IMR-90 (cell line): ENCODE data around the gene ZBP1.

ENCODE experiments used
- BHLHE40 ChIP-seq: fragments of 150-350 bp; IDR thresholded peaks from 2 replicates; pipeline ENCODE4 v1.6.1; 2016; ENCODE audit warnings: mild to moderate bottlenecking, low read depth, low read length
- CTCF ChIP-seq: conservative IDR thresholded peaks from 2 replicates; pipeline ENCODE4 v1.5.1; 2012; ENCODE audit warnings: mild to moderate bottlenecking, low read depth, low read length, improper control_type of control experiment
- ELK1 ChIP-seq: fragments of 150-350 bp; IDR thresholded peaks from 2 replicates; pipeline ENCODE4 v1.6.1; 2016; ENCODE audit warnings: low read depth, mild to moderate bottlenecking, low read length, moderate library complexity, borderline replicate concordance
- FOS ChIP-seq: fragments of 150-350 bp; IDR thresholded peaks from 2 replicates; pipeline ENCODE4 v1.6.1; 2016; ENCODE audit warnings: low read depth, low read length
- MXI1 ChIP-seq: IDR thresholded peaks from 2 replicates; pipeline ENCODE4 v1.6.1; 2012; ENCODE audit warnings: low read depth, mild to moderate bottlenecking, low read length, moderate library complexity, borderline replicate concordance
- NFE2L2 ChIP-seq: fragments of 150-350 bp; IDR thresholded peaks from 2 replicates; pipeline ENCODE4 v1.6.1; 2016; ENCODE audit warnings: low read depth, mild to moderate bottlenecking, low read length
- POLR2A ChIP-seq: IDR thresholded peaks from 2 replicates; pipeline ENCODE4 v1.6.1; 2012; ENCODE audit warnings: mild to moderate bottlenecking, low read depth, low read length
- RAD21 ChIP-seq: IDR thresholded peaks from 2 replicates; pipeline ENCODE4 v1.6.1; 2012; ENCODE audit warnings: low read length, improper control_type of control experiment
- RCOR1 ChIP-seq: IDR thresholded peaks from 2 replicates; pipeline ENCODE4 v1.6.1; 2012; ENCODE audit warnings: mild to moderate bottlenecking, low read length, improper control_type of control experiment; ENCODE audit not compliant: insufficient replicate concordance
- RFX5 ChIP-seq: IDR thresholded peaks from 2 replicates; pipeline ENCODE4 v1.8.0; 2012; ENCODE audit warnings: low read depth, mild to moderate bottlenecking, low read length, moderate library complexity
- USF2 ChIP-seq: fragments of 150-350 bp; IDR thresholded peaks from 2 replicates; pipeline ENCODE4 v1.6.1; 2017; ENCODE audit warnings: mild to moderate bottlenecking, antibody characterized with exemption, low read length, low read depth

DNA sequence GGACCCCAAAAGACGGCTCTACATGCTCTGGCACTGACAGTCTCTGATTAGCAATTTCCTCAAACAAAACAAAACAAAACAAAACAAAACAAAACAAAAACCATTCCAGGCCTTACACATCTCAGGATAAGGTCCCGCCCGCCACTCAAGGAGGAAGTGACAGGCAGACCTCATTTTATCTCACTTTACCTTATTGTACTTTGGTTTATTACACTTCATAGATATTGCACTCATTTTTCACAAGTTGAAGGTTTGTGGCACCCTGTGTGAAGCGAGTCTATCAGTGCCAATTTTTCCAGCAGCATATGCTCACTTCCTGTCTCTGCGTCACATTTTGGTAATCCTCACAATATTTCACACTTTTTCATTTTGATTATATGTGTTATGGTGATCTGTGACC, 15.2 kb downstream of the ZBP1 start:
- no peak for TF ChIP-seq CTCF
- TF ChIP-seq RAD21, result no peak
- no peak for TF ChIP-seq BHLHE40
- TF ChIP-seq POLR2A, result no peak
- no peak for TF ChIP-seq USF2
- no peak for TF ChIP-seq MXI1
- no peak for TF ChIP-seq RCOR1
- no peak for TF ChIP-seq NFE2L2
- no peak for TF ChIP-seq RFX5
- no peak for TF ChIP-seq ELK1
- no peak for TF ChIP-seq FOS
